WTC11 (cell line): Measurements from ENCODE around the gene EIF1AY. TPM values are rescaled to one million over a fixed set of nuclear protein-coding genes. Genes with fewer than 3 reads are reported as not detected.

ENCODE experiments used
- ATAC-seq: fragments of 200-7000 bp; cut with Tn5 transposase; 2 replicates; pipeline ENCODE4 v1.10.0; 2021; ENCODE audit warnings: mild to moderate bottlenecking, moderate library complexity
- CTCF ChIA-PET: fragments of 300-600 bp; sonication (Branson Sonifier 250); formaldehyde crosslinking; loops from one replicate; lab custom pipeline; 2021; ENCODE audit warnings: antibody characterized with exemption; lab: Charles Lee
- POLR2A ChIA-PET: fragments of 350-600 bp; sonication (Branson Sonifier 250); formaldehyde crosslinking; loops from one replicate; lab custom pipeline; 2021; ENCODE audit warnings: antibody characterized with exemption; lab: Charles Lee
- DNase-seq: peaks from one replicate; pipeline ENCODE4 v3.0.0; 2021; ENCODE audit warnings: low spot score
- H3K27ac Mint-ChIP-seq: 2 replicates; pipeline ENCODE4 v1.8.0; 2021; ENCODE audit warnings: mixed read lengths
- H3K27me3 Mint-ChIP-seq: 2 replicates; pipeline ENCODE4 v1.8.0; 2021; ENCODE audit warnings: low read depth, mild to moderate bottlenecking, moderate library complexity, mixed read lengths
- H3K36me3 Mint-ChIP-seq: 2 replicates; pipeline ENCODE4 v1.8.0; 2021; ENCODE audit warnings: mixed read lengths
- H3K4me1 Mint-ChIP-seq: 2 replicates; pipeline ENCODE4 v1.8.0; 2022; ENCODE audit warnings: mixed read lengths
- H3K4me3 Mint-ChIP-seq: 2 replicates; pipeline ENCODE4 v1.8.0; 2021; ENCODE audit warnings: mild to moderate bottlenecking, moderate library complexity, mixed read lengths
- H3K9me3 Mint-ChIP-seq: 2 replicates; pipeline ENCODE4 v1.8.0; 2021; ENCODE audit warnings: mixed read lengths
- ATF1 ChIP-seq: sonication (generic); formaldehyde crosslinking; IDR thresholded peaks from 2 replicates; pipeline ENCODE4 v1.8.1; 2023; ENCODE audit warnings: mild to moderate bottlenecking, moderate library complexity, missing genetic modification reagents
- ELF4 ChIP-seq: sonication (generic); formaldehyde crosslinking; IDR thresholded peaks from 2 replicates; pipeline ENCODE4 v1.8.1; 2022; ENCODE audit warnings: low read depth, mild to moderate bottlenecking, moderate library complexity, missing genetic modification reagents
- ETV6 ChIP-seq: sonication (generic); formaldehyde crosslinking; IDR thresholded peaks from 2 replicates; pipeline ENCODE4 v1.8.1; 2022; ENCODE audit warnings: mild to moderate bottlenecking, missing genetic modification reagents
- NFATC4 ChIP-seq: fragments of 250-450 bp; sonication (Bioruptor Pico); IDR thresholded peaks from 2 replicates; pipeline ENCODE4 v1.9.0; 2021; ENCODE audit warnings: mild to moderate bottlenecking
- PRRX2 ChIP-seq: fragments of 250-450 bp; sonication (Bioruptor Pico); IDR thresholded peaks from 2 replicates; pipeline ENCODE4 v1.8.0; 2021; ENCODE audit warnings: mild to moderate bottlenecking
- SOX15 ChIP-seq: fragments of 250-450 bp; sonication (Bioruptor Pico); IDR thresholded peaks from 2 replicates; pipeline ENCODE4 v1.9.0; 2021; ENCODE audit warnings: mild to moderate bottlenecking
- TCF7 ChIP-seq: sonication (generic); formaldehyde crosslinking; IDR thresholded peaks from 2 replicates; pipeline ENCODE4 v1.8.0; 2022; ENCODE audit warnings: mild to moderate bottlenecking, low read depth, missing genetic modification reagents, moderate library complexity
- ZNF138 ChIP-seq: sonication (generic); formaldehyde crosslinking; conservative IDR thresholded peaks from 2 replicates; pipeline ENCODE4 v1.8.1; 2022; ENCODE audit warnings: mild to moderate bottlenecking, moderate library complexity, missing genetic modification reagents
- ZNF219 ChIP-seq: sonication (generic); formaldehyde crosslinking; IDR thresholded peaks from 2 replicates; pipeline ENCODE4 v1.8.0; 2023; ENCODE audit warnings: missing genetic modification reagents, mild to moderate bottlenecking, borderline replicate concordance
- ZNF232 ChIP-seq: sonication (generic); formaldehyde crosslinking; IDR thresholded peaks from 2 replicates; pipeline ENCODE4 v1.8.0; 2022; ENCODE audit warnings: mild to moderate bottlenecking, missing genetic modification reagents
- ZNF263 ChIP-seq: sonication (generic); formaldehyde crosslinking; IDR thresholded peaks from 2 replicates; pipeline ENCODE4 v1.8.1; 2022; ENCODE audit warnings: low read depth, mild to moderate bottlenecking, moderate library complexity, missing genetic modification reagents
- total RNA-seq: library from RNA; stranded (reverse); gene quantifications from 3 replicates; pipeline ENCODE4 v1.2.3, GENCODE V29; 2021
- TF ChIP-seq, protein P1 (sequence below): sonication (generic); formaldehyde crosslinking; IDR thresholded peaks from 2 replicates; pipeline ENCODE4 v1.8.1; 2022; ENCODE audit warnings: mild to moderate bottlenecking, missing genetic modification reagents, moderate library complexity, borderline replicate concordance
- TF ChIP-seq, protein P2 (sequence below): fragments of 250-450 bp; sonication (Bioruptor Pico); IDR thresholded peaks from 2 replicates; pipeline ENCODE4 v1.9.0; 2021; ENCODE audit warnings: moderate library complexity, mild to moderate bottlenecking, inconsistent platforms, borderline replicate concordance
- TF ChIP-seq, protein P3 (sequence below): fragments of 200-600 bp; IDR thresholded peaks from 2 replicates; pipeline ENCODE4 v1.8.0; 2022; ENCODE audit warnings: antibody characterized with exemption
- TF ChIP-seq, protein P4 (sequence below): sonication (generic); formaldehyde crosslinking; IDR thresholded peaks from 2 replicates; pipeline ENCODE4 v1.8.1; 2023; ENCODE audit warnings: mild to moderate bottlenecking, moderate library complexity, missing genetic modification reagents
- TF ChIP-seq, protein P5 (sequence below): sonication (generic); formaldehyde crosslinking; IDR thresholded peaks from 2 replicates; pipeline ENCODE4 v1.8.0; 2022; ENCODE audit warnings: mild to moderate bottlenecking, missing genetic modification reagents
- TF ChIP-seq, protein P6 (sequence below): sonication (generic); formaldehyde crosslinking; conservative IDR thresholded peaks from 2 replicates; pipeline ENCODE4 v1.8.1; 2023; ENCODE audit warnings: mild to moderate bottlenecking, low read depth, missing genetic modification reagents, moderate library complexity
- TF ChIP-seq, protein P7 (sequence below): sonication (generic); formaldehyde crosslinking; IDR thresholded peaks from 2 replicates; pipeline ENCODE4 v1.8.1; 2023; ENCODE audit warnings: mild to moderate bottlenecking, missing genetic modification reagents, borderline replicate concordance
- TF ChIP-seq, protein P8 (sequence below): sonication (generic); formaldehyde crosslinking; conservative IDR thresholded peaks from 2 replicates; pipeline ENCODE4 v1.8.1; 2022; ENCODE audit warnings: mild to moderate bottlenecking, missing genetic modification reagents
- TF ChIP-seq, protein P9 (sequence below): sonication (generic); formaldehyde crosslinking; IDR thresholded peaks from 2 replicates; pipeline ENCODE4 v1.8.1; 2022; ENCODE audit warnings: low read depth, mild to moderate bottlenecking, moderate library complexity, missing genetic modification reagents, borderline replicate concordance
- TF ChIP-seq, protein P10 (sequence below): sonication (generic); formaldehyde crosslinking; IDR thresholded peaks from 2 replicates; pipeline ENCODE4 v1.8.1; 2023; ENCODE audit warnings: mild to moderate bottlenecking, missing genetic modification reagents

Gene EIF1AY
- total RNA-seq, 1 experiment from 2014 or later, result 25.2 TPM

DNA sequence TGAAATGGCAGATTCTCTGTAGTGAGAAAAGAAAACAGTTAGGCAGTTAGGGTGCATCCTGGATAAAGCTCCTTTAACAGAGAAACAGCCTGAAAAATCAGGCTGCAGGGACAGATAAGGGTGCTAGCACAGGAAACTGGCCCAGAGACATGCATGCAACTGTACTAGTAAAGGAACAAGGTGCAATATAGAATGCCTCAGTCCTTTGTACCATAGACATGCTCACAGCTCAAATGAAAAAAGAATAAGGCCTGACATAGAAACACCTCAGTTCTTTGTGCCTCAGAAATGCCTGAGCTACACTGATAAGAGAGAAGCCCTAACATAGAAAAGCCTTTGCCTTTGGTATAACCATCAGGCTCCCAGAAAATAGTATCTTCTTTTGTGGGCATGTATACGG lies 37.4 kb upstream of the EIF1AY start (continued):
- TF ChIP-seq SOX15 (CRISPR knock-in tag), result no peak
- TF ChIP-seq ZNF232 (CRISPR knock-in tag), result no peak
- TF ChIP-seq, protein P1, sequence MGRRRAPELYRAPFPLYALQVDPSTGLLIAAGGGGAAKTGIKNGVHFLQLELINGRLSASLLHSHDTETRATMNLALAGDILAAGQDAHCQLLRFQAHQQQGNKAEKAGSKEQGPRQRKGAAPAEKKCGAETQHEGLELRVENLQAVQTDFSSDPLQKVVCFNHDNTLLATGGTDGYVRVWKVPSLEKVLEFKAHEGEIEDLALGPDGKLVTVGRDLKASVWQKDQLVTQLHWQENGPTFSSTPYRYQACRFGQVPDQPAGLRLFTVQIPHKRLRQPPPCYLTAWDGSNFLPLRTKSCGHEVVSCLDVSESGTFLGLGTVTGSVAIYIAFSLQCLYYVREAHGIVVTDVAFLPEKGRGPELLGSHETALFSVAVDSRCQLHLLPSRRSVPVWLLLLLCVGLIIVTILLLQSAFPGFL, result no peak
- TF ChIP-seq ELF4 (CRISPR knock-in tag), result no peak
- TF ChIP-seq ATF1 (CRISPR knock-in tag), result no peak
- TF ChIP-seq PRRX2 (CRISPR knock-in tag), result no peak

DNA sequence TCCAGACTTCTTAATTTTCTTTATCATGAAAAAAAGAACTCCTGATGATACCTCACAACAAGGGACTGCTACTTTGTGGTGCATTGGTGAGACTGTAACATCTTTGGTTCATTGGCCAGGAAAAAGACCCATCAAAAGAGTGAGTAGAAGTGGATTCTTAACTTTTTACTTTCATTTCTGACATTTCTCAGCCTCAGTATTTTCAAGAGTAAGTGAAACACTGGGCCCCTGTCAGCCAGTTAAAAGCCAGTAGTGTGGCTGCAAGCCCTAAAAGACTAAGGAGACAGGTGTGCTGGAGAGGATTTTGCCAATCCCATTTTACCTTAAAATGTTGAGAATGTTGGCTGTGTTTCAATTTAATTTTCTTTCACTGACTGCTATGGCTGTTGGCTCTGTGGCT lies 36.6 kb upstream of the EIF1AY start:
- peaks cover 27% of the 10 kb centered on the region for H3K9me3 Mint-ChIP-seq
- ChIA-PET CTCF (no interaction called here), POLR2A (no interaction called here)
- ATAC-seq, result no peak
- no peak overlapping the region for H3K27ac Mint-ChIP-seq
- no peaks in the 10 kb centered on the region for H3K4me1 Mint-ChIP-seq
- no peaks in the 10 kb centered on the region for H3K27me3 Mint-ChIP-seq
- H3K4me3 Mint-ChIP-seq, result no peak overlapping the region
- DNase-seq, result no peak
- peaks cover 13% of the 10 kb centered on the region; the same call in 1 of the 2 replicates for H3K36me3 Mint-ChIP-seq
- TF ChIP-seq, protein P2, sequence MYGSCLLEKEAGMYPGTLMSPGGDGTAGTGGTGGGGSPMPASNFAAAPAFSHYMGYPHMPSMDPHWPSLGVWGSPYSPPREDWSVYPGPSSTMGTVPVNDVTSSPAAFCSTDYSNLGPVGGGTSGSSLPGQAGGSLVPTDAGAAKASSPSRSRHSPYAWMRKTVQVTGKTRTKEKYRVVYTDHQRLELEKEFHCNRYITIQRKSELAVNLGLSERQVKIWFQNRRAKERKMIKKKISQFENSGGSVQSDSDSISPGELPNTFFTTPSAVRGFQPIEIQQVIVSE (CRISPR knock-in tag), result no peak
- TF ChIP-seq, protein P3, sequence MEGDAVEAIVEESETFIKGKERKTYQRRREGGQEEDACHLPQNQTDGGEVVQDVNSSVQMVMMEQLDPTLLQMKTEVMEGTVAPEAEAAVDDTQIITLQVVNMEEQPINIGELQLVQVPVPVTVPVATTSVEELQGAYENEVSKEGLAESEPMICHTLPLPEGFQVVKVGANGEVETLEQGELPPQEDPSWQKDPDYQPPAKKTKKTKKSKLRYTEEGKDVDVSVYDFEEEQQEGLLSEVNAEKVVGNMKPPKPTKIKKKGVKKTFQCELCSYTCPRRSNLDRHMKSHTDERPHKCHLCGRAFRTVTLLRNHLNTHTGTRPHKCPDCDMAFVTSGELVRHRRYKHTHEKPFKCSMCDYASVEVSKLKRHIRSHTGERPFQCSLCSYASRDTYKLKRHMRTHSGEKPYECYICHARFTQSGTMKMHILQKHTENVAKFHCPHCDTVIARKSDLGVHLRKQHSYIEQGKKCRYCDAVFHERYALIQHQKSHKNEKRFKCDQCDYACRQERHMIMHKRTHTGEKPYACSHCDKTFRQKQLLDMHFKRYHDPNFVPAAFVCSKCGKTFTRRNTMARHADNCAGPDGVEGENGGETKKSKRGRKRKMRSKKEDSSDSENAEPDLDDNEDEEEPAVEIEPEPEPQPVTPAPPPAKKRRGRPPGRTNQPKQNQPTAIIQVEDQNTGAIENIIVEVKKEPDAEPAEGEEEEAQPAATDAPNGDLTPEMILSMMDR, result no peak
- TF ChIP-seq, protein P4, sequence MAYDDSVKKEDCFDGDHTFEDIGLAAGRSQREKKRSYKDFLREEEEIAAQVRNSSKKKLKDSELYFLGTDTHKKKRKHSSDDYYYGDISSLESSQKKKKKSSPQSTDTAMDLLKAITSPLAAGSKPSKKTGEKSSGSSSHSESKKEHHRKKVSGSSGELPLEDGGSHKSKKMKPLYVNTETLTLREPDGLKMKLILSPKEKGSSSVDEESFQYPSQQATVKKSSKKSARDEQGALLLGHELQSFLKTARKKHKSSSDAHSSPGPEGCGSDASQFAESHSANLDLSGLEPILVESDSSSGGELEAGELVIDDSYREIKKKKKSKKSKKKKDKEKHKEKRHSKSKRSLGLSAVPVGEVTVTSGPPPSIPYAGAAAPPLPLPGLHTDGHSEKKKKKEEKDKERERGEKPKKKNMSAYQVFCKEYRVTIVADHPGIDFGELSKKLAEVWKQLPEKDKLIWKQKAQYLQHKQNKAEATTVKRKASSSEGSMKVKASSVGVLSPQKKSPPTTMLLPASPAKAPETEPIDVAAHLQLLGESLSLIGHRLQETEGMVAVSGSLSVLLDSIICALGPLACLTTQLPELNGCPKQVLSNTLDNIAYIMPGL (CRISPR knock-in tag), result no peak
- TF ChIP-seq NFATC4 (CRISPR knock-in tag), result no peak
- TF ChIP-seq TCF7, result no peak
- TF ChIP-seq ZNF263, result no peak
- TF ChIP-seq, protein P5, sequence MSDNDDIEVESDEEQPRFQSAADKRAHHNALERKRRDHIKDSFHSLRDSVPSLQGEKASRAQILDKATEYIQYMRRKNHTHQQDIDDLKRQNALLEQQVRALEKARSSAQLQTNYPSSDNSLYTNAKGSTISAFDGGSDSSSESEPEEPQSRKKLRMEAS (CRISPR knock-in tag), result no peak
- TF ChIP-seq ZNF219, result no peak
- TF ChIP-seq, protein P6, sequence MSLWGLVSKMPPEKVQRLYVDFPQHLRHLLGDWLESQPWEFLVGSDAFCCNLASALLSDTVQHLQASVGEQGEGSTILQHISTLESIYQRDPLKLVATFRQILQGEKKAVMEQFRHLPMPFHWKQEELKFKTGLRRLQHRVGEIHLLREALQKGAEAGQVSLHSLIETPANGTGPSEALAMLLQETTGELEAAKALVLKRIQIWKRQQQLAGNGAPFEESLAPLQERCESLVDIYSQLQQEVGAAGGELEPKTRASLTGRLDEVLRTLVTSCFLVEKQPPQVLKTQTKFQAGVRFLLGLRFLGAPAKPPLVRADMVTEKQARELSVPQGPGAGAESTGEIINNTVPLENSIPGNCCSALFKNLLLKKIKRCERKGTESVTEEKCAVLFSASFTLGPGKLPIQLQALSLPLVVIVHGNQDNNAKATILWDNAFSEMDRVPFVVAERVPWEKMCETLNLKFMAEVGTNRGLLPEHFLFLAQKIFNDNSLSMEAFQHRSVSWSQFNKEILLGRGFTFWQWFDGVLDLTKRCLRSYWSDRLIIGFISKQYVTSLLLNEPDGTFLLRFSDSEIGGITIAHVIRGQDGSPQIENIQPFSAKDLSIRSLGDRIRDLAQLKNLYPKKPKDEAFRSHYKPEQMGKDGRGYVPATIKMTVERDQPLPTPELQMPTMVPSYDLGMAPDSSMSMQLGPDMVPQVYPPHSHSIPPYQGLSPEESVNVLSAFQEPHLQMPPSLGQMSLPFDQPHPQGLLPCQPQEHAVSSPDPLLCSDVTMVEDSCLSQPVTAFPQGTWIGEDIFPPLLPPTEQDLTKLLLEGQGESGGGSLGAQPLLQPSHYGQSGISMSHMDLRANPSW (CRISPR knock-in tag), result no peak
- no peak for TF ChIP-seq ZNF138 (CRISPR knock-in tag)
- TF ChIP-seq, protein P7, sequence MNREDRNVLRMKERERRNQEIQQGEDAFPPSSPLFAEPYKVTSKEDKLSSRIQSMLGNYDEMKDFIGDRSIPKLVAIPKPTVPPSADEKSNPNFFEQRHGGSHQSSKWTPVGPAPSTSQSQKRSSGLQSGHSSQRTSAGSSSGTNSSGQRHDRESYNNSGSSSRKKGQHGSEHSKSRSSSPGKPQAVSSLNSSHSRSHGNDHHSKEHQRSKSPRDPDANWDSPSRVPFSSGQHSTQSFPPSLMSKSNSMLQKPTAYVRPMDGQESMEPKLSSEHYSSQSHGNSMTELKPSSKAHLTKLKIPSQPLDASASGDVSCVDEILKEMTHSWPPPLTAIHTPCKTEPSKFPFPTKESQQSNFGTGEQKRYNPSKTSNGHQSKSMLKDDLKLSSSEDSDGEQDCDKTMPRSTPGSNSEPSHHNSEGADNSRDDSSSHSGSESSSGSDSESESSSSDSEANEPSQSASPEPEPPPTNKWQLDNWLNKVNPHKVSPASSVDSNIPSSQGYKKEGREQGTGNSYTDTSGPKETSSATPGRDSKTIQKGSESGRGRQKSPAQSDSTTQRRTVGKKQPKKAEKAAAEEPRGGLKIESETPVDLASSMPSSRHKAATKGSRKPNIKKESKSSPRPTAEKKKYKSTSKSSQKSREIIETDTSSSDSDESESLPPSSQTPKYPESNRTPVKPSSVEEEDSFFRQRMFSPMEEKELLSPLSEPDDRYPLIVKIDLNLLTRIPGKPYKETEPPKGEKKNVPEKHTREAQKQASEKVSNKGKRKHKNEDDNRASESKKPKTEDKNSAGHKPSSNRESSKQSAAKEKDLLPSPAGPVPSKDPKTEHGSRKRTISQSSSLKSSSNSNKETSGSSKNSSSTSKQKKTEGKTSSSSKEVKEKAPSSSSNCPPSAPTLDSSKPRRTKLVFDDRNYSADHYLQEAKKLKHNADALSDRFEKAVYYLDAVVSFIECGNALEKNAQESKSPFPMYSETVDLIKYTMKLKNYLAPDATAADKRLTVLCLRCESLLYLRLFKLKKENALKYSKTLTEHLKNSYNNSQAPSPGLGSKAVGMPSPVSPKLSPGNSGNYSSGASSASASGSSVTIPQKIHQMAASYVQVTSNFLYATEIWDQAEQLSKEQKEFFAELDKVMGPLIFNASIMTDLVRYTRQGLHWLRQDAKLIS (CRISPR knock-in tag), result no peak
- TF ChIP-seq, protein P8, sequence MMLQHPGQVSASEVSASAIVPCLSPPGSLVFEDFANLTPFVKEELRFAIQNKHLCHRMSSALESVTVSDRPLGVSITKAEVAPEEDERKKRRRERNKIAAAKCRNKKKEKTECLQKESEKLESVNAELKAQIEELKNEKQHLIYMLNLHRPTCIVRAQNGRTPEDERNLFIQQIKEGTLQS (CRISPR knock-in tag), result no peak
- no peak for TF ChIP-seq ETV6 (CRISPR knock-in tag)
- TF ChIP-seq, protein P9, sequence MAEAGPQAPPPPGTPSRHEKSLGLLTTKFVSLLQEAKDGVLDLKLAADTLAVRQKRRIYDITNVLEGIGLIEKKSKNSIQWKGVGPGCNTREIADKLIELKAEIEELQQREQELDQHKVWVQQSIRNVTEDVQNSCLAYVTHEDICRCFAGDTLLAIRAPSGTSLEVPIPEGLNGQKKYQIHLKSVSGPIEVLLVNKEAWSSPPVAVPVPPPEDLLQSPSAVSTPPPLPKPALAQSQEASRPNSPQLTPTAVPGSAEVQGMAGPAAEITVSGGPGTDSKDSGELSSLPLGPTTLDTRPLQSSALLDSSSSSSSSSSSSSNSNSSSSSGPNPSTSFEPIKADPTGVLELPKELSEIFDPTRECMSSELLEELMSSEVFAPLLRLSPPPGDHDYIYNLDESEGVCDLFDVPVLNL, result no peak
- TF ChIP-seq, protein P10, sequence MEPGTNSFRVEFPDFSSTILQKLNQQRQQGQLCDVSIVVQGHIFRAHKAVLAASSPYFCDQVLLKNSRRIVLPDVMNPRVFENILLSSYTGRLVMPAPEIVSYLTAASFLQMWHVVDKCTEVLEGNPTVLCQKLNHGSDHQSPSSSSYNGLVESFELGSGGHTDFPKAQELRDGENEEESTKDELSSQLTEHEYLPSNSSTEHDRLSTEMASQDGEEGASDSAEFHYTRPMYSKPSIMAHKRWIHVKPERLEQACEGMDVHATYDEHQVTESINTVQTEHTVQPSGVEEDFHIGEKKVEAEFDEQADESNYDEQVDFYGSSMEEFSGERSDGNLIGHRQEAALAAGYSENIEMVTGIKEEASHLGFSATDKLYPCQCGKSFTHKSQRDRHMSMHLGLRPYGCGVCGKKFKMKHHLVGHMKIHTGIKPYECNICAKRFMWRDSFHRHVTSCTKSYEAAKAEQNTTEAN (CRISPR knock-in tag), result no peak
